A673 (cell line): ENCODE results near the gene GLI3. TPM values are rescaled to one million over a fixed set of nuclear protein-coding genes. Genes with fewer than 3 reads are reported as not detected.

Source experiments
- BruUV-seq: library from RNA; stranded (reverse); fragments of 400-500 nt; replicated peaks from 2 replicates; lab custom pipeline; 2021; lab: Mats Ljungman, UMichigan
- CTCF ChIA-PET: fragments of 300-600 bp; sonication (Branson Sonifier 250); formaldehyde crosslinking; loops from one replicate; lab custom pipeline; 2022; ENCODE audit warnings: antibody characterized with exemption; lab: Charles Lee
- POLR2A ChIA-PET: fragments of 300-600 bp; sonication (Branson Sonifier 250); formaldehyde crosslinking; loops from one replicate; lab custom pipeline; 2022; ENCODE audit warnings: antibody characterized with exemption; ENCODE audit not compliant: low non-redundant PET; lab: Charles Lee
- DNase-seq: peaks from one replicate; pipeline ENCODE4 v3.0.0-alpha.2; 2015; ENCODE audit warnings: low spot score
- H3K27ac ChIP-seq: fragments of 200-600 bp; sonication (generic); 2 replicates; pipeline ENCODE4 v1.5.1; 2016; ENCODE audit warnings: mixed run types, low read depth, mild to moderate bottlenecking, mixed read lengths, antibody characterized with exemption, low read length; ENCODE audit not compliant: poor library complexity, severe bottlenecking
- H3K27me3 ChIP-seq: fragments of 200-600 bp; sonication (generic); replicated peaks from 2 replicates; pipeline ENCODE4 v1.6.1; 2017; ENCODE audit warnings: mixed run types, low read depth, mild to moderate bottlenecking, mixed read lengths, antibody characterized with exemption, low read length; ENCODE audit not compliant: insufficient read depth, poor library complexity
- H3K36me3 ChIP-seq: fragments of 200-600 bp; sonication (generic); 2 replicates; pipeline ENCODE4 v1.6.1; 2016; ENCODE audit warnings: mixed run types, mild to moderate bottlenecking, mixed read lengths, antibody characterized with exemption, low read length; ENCODE audit not compliant: insufficient read depth, poor library complexity, severe bottlenecking
- H3K4me1 ChIP-seq: fragments of 200-600 bp; sonication (generic); 2 replicates; pipeline ENCODE4 v1.6.1; 2017; ENCODE audit warnings: mixed run types, mild to moderate bottlenecking, mixed read lengths, antibody characterized with exemption, low read length; ENCODE audit not compliant: insufficient read depth, poor library complexity, severe bottlenecking
- H3K4me3 ChIP-seq: fragments of 200-600 bp; sonication (generic); 2 replicates; pipeline ENCODE4 v1.5.1; 2016; ENCODE audit warnings: low read depth, mixed run types, mild to moderate bottlenecking, mixed read lengths, low read length; ENCODE audit not compliant: poor library complexity, severe bottlenecking
- H3K9me3 ChIP-seq: fragments of 200-600 bp; sonication (generic); 2 replicates; pipeline ENCODE4 v1.6.1; 2016; ENCODE audit warnings: mixed run types, low read depth, mild to moderate bottlenecking, mixed read lengths, antibody characterized with exemption, low read length; ENCODE audit not compliant: poor library complexity, severe bottlenecking
- EZH2 ChIP-seq: fragments of 200-600 bp; sonication (generic); IDR thresholded peaks from 2 replicates; pipeline ENCODE4 v1.6.1; 2017; ENCODE audit warnings: borderline replicate concordance, low read depth, mild to moderate bottlenecking, mixed read lengths, antibody characterized with exemption, low read length; ENCODE audit not compliant: poor library complexity, severe bottlenecking
- intact Hi-C: fragments of 100-400 bp; cut with micrococcal nuclease; formaldehyde crosslinking; loops from one replicate; pipeline ENCODE4 v1.10.0; 2022; ENCODE audit not compliant: unreplicated experiment
- total RNA-seq: library from RNA; stranded (reverse); gene quantifications from 2 replicates; pipeline ENCODE4 v1.2.3, GENCODE V29; 2021
- TF ChIP-seq, protein P1 (sequence below): fragments of 300-800, 200-600 bp; sonication (generic); conservative IDR thresholded peaks from 2 replicates; pipeline ENCODE4 v1.5.1; 2017; ENCODE audit warnings: low read depth, mild to moderate bottlenecking, antibody characterized with exemption, low read length, moderate library complexity, mixed read lengths

The GLI3 gene
- total RNA-seq, 1 experiment from 2014 or later, result 52.6 TPM

DNA sequence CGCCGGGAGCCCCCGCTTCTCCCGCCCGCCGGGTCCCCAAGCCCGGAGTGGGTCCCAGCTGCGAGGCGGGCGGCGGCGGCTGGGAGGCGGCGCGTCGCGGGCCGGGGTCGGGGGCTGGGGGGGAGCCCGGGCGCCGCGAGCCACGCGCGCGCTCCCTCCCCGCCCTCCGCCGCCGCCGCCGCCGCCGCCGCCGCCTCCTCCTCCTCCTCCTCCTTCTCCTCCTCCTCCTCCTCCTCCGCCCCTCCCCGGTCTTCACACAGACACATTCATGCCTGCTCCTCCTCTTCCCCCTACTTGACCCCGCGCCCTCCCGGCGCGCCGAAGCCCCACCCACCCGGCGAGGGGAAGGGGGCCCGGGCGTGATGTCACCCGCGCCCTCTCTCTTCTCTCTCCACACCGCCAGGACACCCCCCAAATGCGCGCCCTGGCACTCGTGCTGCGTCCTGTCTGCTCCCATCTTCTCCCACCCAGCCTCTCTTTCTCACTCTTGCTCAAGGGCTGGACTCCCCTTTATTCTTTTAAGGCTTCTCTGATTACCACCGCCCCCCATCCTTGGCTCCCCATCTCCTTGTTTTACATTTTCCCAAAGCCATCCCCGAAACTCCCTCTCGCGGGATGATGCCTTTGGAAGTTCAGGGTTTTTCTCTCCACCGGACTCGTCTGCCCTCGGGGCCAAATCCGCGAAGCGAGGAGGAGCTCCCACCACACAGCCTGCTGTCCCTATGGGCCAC is 967 bp upstream of the GLI3 start:
- H3K27me3 ChIP-seq, result no peaks in the 10 kb centered on the region
- H3K27ac ChIP-seq, result peak overlapping the region; percentile 88
- DNase-seq, result peak; percentile 82
- BruUV-seq, result TSS peak; percentile 93
- intact Hi-C loops, result loop anchor here (5.0 to 10.0 kb wide), 2 partner anchors 246 to 607 kb away; no protein-coding TSS in a partner anchor
- POLR2A ChIA-PET, result no interaction called here
- CTCF ChIA-PET, result no interaction called here
- H3K4me1 ChIP-seq, result peaks cover 46% of the 10 kb centered on the region
- H3K4me3 ChIP-seq, result peak overlapping the region; percentile 89
- no peaks in the 10 kb centered on the region for H3K36me3 ChIP-seq
- no peaks in the 10 kb centered on the region for H3K9me3 ChIP-seq
- no peak for TF ChIP-seq EZH2

DNA sequence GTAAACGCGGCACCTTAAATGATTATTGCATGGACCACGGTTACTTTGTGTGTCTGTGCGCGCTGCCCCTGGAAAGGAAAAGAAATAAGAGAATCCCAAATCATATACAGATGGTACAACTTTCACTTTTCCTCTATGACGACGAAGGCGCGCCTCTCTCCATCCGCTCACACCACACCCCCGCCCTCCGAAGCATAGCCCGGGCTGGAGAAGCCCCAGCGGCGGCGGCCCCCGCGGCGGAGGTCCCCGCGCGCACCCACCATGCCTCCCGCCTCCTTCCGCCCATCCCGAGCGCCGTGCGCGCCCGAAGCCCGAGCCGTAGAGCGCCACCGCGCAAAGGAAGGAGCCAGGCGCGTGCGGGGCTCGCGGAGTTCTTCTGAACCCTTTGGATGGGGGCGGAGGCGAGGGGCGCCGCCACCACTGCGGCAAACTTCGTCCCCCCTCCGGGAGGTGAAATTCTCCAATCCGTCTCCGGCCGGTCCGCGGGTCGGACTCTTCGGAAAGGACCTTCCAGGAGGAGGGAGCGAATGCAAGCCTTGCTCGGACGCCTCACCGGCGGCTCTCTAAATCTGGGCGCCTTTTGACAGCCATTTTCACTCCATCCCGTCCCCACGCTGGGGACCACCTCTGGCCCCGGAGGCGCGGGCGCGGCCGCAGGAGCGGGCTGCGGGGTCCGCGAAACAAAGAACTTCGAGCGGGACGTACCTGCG is 588 bp downstream of the GLI3 start:
- Histone ChIP-seq H3K4me1 (peaks cover 59% of the 10 kb centered on the region), H3K36me3 (no peaks in the 10 kb centered on the region)
- POLR2A ChIA-PET, result no interaction called here

DNA sequence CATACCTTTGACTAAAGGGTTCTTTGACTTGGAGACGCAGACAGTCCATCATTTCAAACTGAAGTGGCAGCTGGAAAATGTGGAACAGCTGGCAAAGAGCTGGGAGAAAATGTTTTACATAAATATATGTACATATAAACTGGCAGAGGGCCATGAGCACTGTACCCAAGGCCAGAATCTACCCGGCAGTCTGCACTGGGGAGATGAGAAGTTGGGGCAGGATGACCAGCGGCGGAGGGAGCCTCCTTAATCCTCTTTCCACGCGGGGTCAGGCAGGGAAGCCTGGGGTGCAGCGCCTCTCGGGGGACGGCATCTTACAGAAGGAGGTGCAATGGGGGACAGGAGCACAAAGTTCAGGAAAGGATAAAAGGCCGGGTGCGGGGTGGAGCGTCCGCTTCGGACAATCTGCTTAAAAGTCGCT is 1.3 kb downstream of the GLI3 start:
- Histone ChIP-seq H3K4me1 (peaks cover 64% of the 10 kb centered on the region), H3K4me3 (peak overlapping the region; percentile 89), H3K36me3 (no peaks in the 10 kb centered on the region), H3K9me3 (no peaks in the 10 kb centered on the region), H3K27me3 (no peaks in the 10 kb centered on the region), H3K27ac (peak overlapping the region; percentile 83)
- ChIA-PET CTCF (no interaction called here), POLR2A (no interaction called here)
- peak; percentile 31 for DNase-seq
- intact Hi-C loops, result loop anchor here (5.0 to 10.0 kb wide), 2 partner anchors 243 to 609 kb away; no protein-coding TSS in a partner anchor
- TF ChIP-seq, protein P1, sequence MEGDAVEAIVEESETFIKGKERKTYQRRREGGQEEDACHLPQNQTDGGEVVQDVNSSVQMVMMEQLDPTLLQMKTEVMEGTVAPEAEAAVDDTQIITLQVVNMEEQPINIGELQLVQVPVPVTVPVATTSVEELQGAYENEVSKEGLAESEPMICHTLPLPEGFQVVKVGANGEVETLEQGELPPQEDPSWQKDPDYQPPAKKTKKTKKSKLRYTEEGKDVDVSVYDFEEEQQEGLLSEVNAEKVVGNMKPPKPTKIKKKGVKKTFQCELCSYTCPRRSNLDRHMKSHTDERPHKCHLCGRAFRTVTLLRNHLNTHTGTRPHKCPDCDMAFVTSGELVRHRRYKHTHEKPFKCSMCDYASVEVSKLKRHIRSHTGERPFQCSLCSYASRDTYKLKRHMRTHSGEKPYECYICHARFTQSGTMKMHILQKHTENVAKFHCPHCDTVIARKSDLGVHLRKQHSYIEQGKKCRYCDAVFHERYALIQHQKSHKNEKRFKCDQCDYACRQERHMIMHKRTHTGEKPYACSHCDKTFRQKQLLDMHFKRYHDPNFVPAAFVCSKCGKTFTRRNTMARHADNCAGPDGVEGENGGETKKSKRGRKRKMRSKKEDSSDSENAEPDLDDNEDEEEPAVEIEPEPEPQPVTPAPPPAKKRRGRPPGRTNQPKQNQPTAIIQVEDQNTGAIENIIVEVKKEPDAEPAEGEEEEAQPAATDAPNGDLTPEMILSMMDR, result no peak
- TF ChIP-seq EZH2, result no peak
- TSS peak; percentile 26 for BruUV-seq

More for the DNA sequence above, 588 bp downstream of the GLI3 start:
- TF ChIP-seq, protein P1, result no peak
- TF ChIP-seq EZH2, result no peak
- peak overlapping the region; percentile 89 for H3K4me3 ChIP-seq
- intact Hi-C loops, result loop anchor here (5.0 to 10.0 kb wide), 2 partner anchors 244 to 608 kb away; no protein-coding TSS in a partner anchor
- no peaks in the 10 kb centered on the region for H3K27me3 ChIP-seq
- peak; percentile 84 for DNase-seq
- H3K9me3 ChIP-seq, result no peaks in the 10 kb centered on the region
- peak overlapping the region; percentile 83 for H3K27ac ChIP-seq
- CTCF ChIA-PET, result no interaction called here
- BruUV-seq, result no TSS peak
